A549 (cell line): ENCODE measurements around the gene MOSPD3.

ENCODE experiments used
- BCL3 ChIP-seq: fragments of >200 bp; sonication (Bioruptor Twin); formaldehyde crosslinking; IDR thresholded peaks from 3 replicates; pipeline ENCODE4 v1.6.1; 2016
- CBX2 ChIP-seq: fragments of 200-600 bp; sonication (generic); IDR thresholded peaks from 2 replicates; pipeline ENCODE4 v1.6.1; 2016; ENCODE audit warnings: low read depth, mild to moderate bottlenecking, borderline replicate concordance
- CHD4 ChIP-seq: fragments of 200-600 bp; sonication (generic); IDR thresholded peaks from 2 replicates; pipeline ENCODE4 v1.6.1; 2016; ENCODE audit warnings: antibody characterized with exemption, mild to moderate bottlenecking, borderline replicate concordance
- EP300 ChIP-seq, 2 experiments: fragments of >200 bp; sonication (Bioruptor Twin); formaldehyde crosslinking; IDR thresholded peaks; 2 replicates in 1 of 2; 3 replicates in 1 of 2; pipeline ENCODE4 v1.6.1; 2016 to 2017
- JUN ChIP-seq, 2 experiments: fragments of >200 bp; sonication (Bioruptor Twin); formaldehyde crosslinking; IDR thresholded peaks; 2 replicates in 1 of 2; 3 replicates in 1 of 2; pipeline ENCODE4 v1.6.1; 2016 to 2017
- NPAS2 ChIP-seq: fragments of 250-450 bp; sonication (Bioruptor Pico); IDR thresholded peaks from 2 replicates; pipeline ENCODE4 v1.8.0; 2022; ENCODE audit warnings: mild to moderate bottlenecking, moderate library complexity, borderline replicate concordance
- POLR2A ChIP-seq: IDR thresholded peaks from 2 replicates; pipeline ENCODE4 v1.6.1; 2012; ENCODE audit warnings: mild to moderate bottlenecking, low read length
- ZFP36 ChIP-seq: fragments of 450-650 bp; IDR thresholded peaks from 2 replicates; pipeline ENCODE4 v1.6.1; 2014; ENCODE audit warnings: borderline replicate concordance; ENCODE audit not compliant: partially characterized antibody
- TF ChIP-seq, protein P1 (sequence below): fragments of >200 bp; sonication (Bioruptor Twin); formaldehyde crosslinking; IDR thresholded peaks from 3 replicates; pipeline ENCODE4 v1.5.1; 2016
- TF ChIP-seq, protein P2 (sequence below): fragments of 200-600 bp; sonication (generic); IDR thresholded peaks from 2 replicates; pipeline ENCODE4 v1.6.1; 2016; ENCODE audit warnings: antibody characterized with exemption, mild to moderate bottlenecking, moderate library complexity

DNA sequence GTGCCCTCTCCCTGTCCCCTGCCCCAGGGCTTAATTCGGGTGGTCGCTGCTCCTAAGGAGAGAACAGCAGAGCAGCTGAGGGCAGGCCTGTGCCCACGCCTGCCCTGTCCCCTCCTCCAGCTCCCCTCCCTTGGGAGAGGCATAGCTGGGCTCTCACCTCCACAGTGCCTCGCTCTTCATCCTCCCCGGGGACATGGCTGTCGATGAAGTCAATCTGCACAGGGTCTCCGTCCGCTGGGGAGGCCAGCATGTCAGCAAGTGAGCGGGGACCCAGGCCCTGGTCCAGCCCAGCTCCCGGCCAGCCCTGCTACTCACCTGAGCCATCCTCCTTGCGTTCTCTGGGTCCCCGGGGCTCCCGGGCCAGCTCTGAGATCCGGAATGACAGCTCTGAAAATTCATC, 34.8 kb upstream of the MOSPD3 start:
- TF ChIP-seq, protein P1, sequence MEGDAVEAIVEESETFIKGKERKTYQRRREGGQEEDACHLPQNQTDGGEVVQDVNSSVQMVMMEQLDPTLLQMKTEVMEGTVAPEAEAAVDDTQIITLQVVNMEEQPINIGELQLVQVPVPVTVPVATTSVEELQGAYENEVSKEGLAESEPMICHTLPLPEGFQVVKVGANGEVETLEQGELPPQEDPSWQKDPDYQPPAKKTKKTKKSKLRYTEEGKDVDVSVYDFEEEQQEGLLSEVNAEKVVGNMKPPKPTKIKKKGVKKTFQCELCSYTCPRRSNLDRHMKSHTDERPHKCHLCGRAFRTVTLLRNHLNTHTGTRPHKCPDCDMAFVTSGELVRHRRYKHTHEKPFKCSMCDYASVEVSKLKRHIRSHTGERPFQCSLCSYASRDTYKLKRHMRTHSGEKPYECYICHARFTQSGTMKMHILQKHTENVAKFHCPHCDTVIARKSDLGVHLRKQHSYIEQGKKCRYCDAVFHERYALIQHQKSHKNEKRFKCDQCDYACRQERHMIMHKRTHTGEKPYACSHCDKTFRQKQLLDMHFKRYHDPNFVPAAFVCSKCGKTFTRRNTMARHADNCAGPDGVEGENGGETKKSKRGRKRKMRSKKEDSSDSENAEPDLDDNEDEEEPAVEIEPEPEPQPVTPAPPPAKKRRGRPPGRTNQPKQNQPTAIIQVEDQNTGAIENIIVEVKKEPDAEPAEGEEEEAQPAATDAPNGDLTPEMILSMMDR, result no peak
- TF ChIP-seq EP300 (IDR thresholded peaks at IDR 0.05), result no peak
- TF ChIP-seq, protein P2, sequence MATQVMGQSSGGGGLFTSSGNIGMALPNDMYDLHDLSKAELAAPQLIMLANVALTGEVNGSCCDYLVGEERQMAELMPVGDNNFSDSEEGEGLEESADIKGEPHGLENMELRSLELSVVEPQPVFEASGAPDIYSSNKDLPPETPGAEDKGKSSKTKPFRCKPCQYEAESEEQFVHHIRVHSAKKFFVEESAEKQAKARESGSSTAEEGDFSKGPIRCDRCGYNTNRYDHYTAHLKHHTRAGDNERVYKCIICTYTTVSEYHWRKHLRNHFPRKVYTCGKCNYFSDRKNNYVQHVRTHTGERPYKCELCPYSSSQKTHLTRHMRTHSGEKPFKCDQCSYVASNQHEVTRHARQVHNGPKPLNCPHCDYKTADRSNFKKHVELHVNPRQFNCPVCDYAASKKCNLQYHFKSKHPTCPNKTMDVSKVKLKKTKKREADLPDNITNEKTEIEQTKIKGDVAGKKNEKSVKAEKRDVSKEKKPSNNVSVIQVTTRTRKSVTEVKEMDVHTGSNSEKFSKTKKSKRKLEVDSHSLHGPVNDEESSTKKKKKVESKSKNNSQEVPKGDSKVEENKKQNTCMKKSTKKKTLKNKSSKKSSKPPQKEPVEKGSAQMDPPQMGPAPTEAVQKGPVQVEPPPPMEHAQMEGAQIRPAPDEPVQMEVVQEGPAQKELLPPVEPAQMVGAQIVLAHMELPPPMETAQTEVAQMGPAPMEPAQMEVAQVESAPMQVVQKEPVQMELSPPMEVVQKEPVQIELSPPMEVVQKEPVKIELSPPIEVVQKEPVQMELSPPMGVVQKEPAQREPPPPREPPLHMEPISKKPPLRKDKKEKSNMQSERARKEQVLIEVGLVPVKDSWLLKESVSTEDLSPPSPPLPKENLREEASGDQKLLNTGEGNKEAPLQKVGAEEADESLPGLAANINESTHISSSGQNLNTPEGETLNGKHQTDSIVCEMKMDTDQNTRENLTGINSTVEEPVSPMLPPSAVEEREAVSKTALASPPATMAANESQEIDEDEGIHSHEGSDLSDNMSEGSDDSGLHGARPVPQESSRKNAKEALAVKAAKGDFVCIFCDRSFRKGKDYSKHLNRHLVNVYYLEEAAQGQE, result no peak
- TF ChIP-seq POLR2A, result no peak
- TF ChIP-seq CHD4, result no peak
- no peak for TF ChIP-seq JUN (IDR thresholded peaks at IDR 0.05)
- TF ChIP-seq BCL3, result no peak
- no peak for TF ChIP-seq NPAS2 (CRISPR knock-in tag)
- TF ChIP-seq CBX2, result no peak
- no peak for TF ChIP-seq ZFP36
